Measurements from ENCODE around the gene HDAC4. TPM values are rescaled to one million over a fixed set of nuclear protein-coding genes. Genes with fewer than 3 reads are reported as not detected.

Gene HDAC4
- total and polyA plus RNA-seq, 2 of the 8 experiments (the other 6 are each of a cell fraction or from before 2014, with no cell fraction given) = 15.4 to 31.5 TPM

DNA sequence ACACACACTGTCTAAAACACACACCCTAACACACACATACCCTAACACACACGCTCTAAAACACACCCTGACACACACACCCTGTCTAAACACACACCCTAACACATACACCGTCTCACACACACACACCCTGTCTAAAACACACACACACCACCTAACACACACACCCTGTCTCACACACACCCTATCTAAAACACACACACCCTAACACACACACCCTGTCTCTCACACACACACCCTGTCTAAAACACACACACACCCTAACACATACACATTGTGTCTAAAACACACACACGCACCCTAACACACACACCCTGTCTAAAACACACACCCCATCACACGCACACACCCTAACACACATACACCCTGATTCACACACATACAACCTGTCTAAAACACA is 54.1 kb downstream of the HDAC4 start (continued):
- TF ChIP-seq RFX5 (IDR thresholded peaks at IDR 0.05; ENCODE audit: borderline replicate concordance, low read depth, low read length) (no peak), SIX5 (IDR thresholded peaks at IDR 0.05; ENCODE audit: low read depth, low read length) (no peak), RXRA (IDR thresholded peaks at IDR 0.05; ENCODE audit: insufficient read depth, low read depth, low read length) (no peak)

All from H1 (cell line).